DMS 273 (cell line): ENCODE measurements around the gene DNAAF1.
"Not testable (repeated sequence)": the region's sequence is repeated elsewhere in the genome, so short reads cannot be mapped to it uniquely, and the experiment has no call there.

Experiments
- DNase-seq: peaks from one replicate; lab custom pipeline; 2025; ENCODE audit not compliant: unreplicated experiment; lab: John Stamatoyannopoulos, UW

The DNAAF1 gene

GRCh38 chr16:84182680-84183571 lies 37.8 kb downstream of the DNAAF1 start:
- no peak for DNase-seq

GRCh38 chr16:84183572-84183875 lies 38.4 kb downstream of the DNAAF1 start:
- no peak for DNase-seq

GRCh38 chr16:84183911-84184591 lies 38.9 kb downstream of the DNAAF1 start:
- DNase-seq: peak; percentile 25

GRCh38 chr16:84184775-84185174 lies 39.7 kb downstream of the DNAAF1 start:
- no peak for DNase-seq

- peak; percentile 99 for DNase-seq
These were observed 41.8 kb downstream of the DNAAF1 start, which contains the start of gene TAF1C for GRCh38 chr16:84186685-84187437. TAF1C (minus strand) TSS chr16:84187057; CDS start chr16:84184988, 2,069 bp downstream.

GRCh38 chr16:84190731-84191388 lies 45.8 kb downstream of the DNAAF1 start, which contains the start of gene ADAD2:
ADAD2 (plus strand) TSS chr16:84191157; CDS start chr16:84191231, 74 bp downstream.
- peak; percentile 19 for DNase-seq

GRCh38 chr16:84191466-84191865 lies 46.4 kb downstream of the DNAAF1 start:
- DNase-seq: no peak

- DNase-seq: no peak
These were observed 48.4 kb downstream of the DNAAF1 start for GRCh38 chr16:84193480-84193879.

GRCh38 chr16:84194018-84194417 lies 48.9 kb downstream of the DNAAF1 start:
- no peak for DNase-seq

- no peak for DNase-seq
These were observed 49.5 kb downstream of the DNAAF1 start for GRCh38 chr16:84194470-84195200.

- DNase-seq: no peak
These were observed 50.3 kb downstream of the DNAAF1 start for GRCh38 chr16:84195201-84196093.

- DNase-seq: no peak
These were observed 51.0 kb downstream of the DNAAF1 start for GRCh38 chr16:84196101-84196500.

GRCh38 chr16:84196727-84197394 lies 51.8 kb downstream of the DNAAF1 start:
- DNase-seq: no peak

GRCh38 chr16:84197466-84198128 lies 52.5 kb downstream of the DNAAF1 start:
- no peak for DNase-seq

- DNase-seq: no peak
These were observed 53.3 kb downstream of the DNAAF1 start for GRCh38 chr16:84198401-84198800.

GRCh38 chr16:84199097-84199496 lies 54.0 kb downstream of the DNAAF1 start:
- no peak for DNase-seq

GRCh38 chr16:84199861-84200260 lies 54.8 kb downstream of the DNAAF1 start:
- DNase-seq: no peak

GRCh38 chr16:84204551-84204950 lies 59.4 kb downstream of the DNAAF1 start:
- not testable (repeated sequence) for DNase-seq
